NCI-H146 treated with DMSO at 0.1 percent for 48 hours (cell line): Measurements from ENCODE around the gene TRNP1.

ENCODE experiments used
- DNase-seq: peaks from one replicate; lab custom pipeline; 2025; ENCODE audit not compliant: unreplicated experiment; lab: John Stamatoyannopoulos, UW

Gene TRNP1

GRCh38 chr1:27000817-27001460, 7.4 kb downstream of the TRNP1 start:
- no peak for DNase-seq

GRCh38 chr1:27001570-27002360, 8.3 kb downstream of the TRNP1 start:
- no peak for DNase-seq

GRCh38 chr1:27003745-27004470, 10.4 kb downstream of the TRNP1 start:
- no peak for DNase-seq

GRCh38 chr1:27004471-27005165, 11.1 kb downstream of the TRNP1 start:
- no peak for DNase-seq

- DNase-seq = no peak
Observed at GRCh38 chr1:27005166-27005530, 11.7 kb downstream of the TRNP1 start.

GRCh38 chr1:27005648-27006496, 12.4 kb downstream of the TRNP1 start:
- DNase-seq = no peak

- no peak for DNase-seq
Observed at GRCh38 chr1:27006683-27007082, 13.2 kb downstream of the TRNP1 start.

GRCh38 chr1:27007909-27008582, 14.6 kb downstream of the TRNP1 start:
- DNase-seq = no peak

GRCh38 chr1:27009601-27010197, 16.2 kb downstream of the TRNP1 start:
- no peak for DNase-seq

GRCh38 chr1:27010226-27010994, 16.9 kb downstream of the TRNP1 start:
- DNase-seq = no peak

GRCh38 chr1:27011058-27011764, 17.7 kb downstream of the TRNP1 start:
- DNase-seq = no peak

- no peak for DNase-seq
Observed at GRCh38 chr1:27011976-27012563, 18.6 kb downstream of the TRNP1 start.

GRCh38 chr1:27015260-27015659, 21.8 kb downstream of the TRNP1 start:
- DNase-seq = no peak

- no peak for DNase-seq
Observed at GRCh38 chr1:27016376-27016775, 22.9 kb downstream of the TRNP1 start.

GRCh38 chr1:27017207-27017606, 23.7 kb downstream of the TRNP1 start:
- DNase-seq = no peak

GRCh38 chr1:27018316-27018715, 24.8 kb downstream of the TRNP1 start:
- no peak for DNase-seq

- DNase-seq = peak; percentile 86
Observed at GRCh38 chr1:27021354-27022031, 28.0 kb downstream of the TRNP1 start.
